ENCODE measurements around the gene LMF2.
A peak's percentile ranks its signal among the peaks of the same experiment; 100 is the strongest.
"Not testable (repeated sequence)": the region's sequence is repeated elsewhere in the genome, so short reads cannot be mapped to it uniquely, and the experiment has no call there.

Gene LMF2, protein sequence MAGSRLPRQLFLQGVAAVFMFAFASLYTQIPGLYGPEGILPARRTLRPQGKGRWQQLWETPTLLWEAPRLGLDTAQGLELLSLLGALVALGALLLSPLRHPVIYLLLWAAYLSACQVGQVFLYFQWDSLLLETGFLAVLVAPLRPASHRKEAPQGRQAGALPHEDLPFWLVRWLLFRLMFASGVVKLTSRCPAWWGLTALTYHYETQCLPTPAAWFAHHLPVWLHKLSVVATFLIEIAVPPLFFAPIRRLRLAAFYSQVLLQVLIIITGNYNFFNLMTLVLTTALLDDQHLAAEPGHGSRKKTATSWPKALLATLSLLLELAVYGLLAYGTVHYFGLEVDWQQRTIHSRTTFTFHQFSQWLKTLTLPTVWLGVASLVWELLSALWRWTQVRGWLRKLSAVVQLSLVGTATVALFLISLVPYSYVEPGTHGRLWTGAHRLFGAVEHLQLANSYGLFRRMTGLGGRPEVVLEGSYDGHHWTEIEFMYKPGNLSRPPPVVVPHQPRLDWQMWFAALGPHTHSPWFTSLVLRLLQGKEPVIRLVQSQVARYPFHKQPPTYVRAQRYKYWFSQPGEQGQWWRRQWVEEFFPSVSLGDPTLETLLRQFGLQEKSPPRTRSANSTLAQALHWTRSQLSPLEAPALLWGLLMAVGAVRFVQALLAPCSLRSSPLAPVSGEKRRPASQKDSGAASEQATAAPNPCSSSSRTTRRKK

DNA sequence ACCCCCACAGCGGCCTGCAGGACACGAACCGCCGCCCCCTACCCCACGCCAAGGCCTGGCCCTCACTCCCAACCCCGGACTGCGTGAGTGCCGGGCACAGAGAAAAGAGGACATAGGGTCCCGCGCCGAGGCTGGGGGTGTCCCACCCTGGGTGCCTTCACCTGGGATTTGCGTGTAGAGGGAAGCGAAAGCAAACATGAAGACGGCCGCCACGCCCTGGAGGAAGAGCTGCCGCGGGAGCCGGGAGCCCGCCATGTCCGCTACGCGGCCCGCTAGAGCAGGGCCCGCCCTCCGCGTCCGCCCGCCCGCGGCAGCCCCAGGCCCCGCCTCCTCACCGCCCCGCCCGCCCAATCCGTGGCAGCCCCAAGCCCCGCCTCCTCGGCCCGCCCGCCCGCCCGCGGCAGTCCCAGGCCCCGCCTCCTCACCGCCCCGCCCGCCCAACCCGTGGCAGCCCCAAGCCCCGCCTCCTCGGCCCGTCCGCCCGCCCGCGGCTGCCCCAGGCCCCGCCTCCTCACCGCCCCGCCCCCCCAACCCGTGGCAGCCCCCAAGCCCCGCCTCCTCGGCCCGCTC lies at the start of gene LMF2:
TSS of gene LMF2 (minus strand) at position 282 of the 570 bp plus-strand sequence. CDS start at position 255, 27 bp downstream.
- peak; percentile 87 to 91 for DNase-seq (ENCODE audit: low read depth in 1 of 2, low spot score in 1 of 2)

DNA sequence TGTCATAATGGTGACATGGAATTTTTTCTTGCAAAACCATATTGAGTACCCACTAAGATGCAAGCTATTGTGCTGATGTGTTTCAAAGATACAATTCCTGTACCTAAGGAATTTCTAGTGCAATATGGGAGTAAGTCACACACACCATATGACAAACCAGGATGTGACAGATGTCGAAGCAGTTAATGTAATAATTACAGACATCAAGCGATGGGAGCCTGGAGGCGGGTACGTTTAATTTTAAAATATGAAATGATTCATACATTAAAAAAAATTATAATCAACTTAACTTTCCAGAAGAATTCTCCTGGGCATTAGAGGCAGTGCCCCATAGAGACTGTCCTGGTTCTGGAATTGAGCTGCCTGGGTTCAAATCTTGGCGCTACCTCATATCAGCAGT lies 49.2 kb upstream of the LMF2 start:
- DNase-seq (ENCODE audit: low read depth in 1 of 2, low spot score in 1 of 2) = no peak

DNA sequence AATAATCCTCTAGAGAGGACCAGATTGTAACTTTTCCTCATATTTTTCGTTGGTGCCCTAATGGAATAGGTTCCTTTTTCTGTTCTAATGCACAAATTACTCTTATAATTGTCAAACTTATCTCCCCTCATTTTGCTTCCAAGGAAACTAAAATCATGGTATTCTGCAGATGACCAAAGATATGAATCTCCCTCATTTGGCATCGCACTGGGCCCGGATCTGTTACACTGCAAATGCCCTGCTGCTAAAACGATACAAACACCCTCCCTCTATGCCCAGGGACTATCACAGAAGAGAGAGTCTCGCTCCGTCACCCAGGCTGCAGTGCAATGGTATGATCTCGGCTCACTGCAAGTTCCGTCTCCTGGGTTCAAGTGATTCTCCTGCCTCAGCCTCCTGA lies 45.8 kb upstream of the LMF2 start:
- no peak for DNase-seq (ENCODE audit: low read depth in 1 of 2, low spot score in 1 of 2)

DNA sequence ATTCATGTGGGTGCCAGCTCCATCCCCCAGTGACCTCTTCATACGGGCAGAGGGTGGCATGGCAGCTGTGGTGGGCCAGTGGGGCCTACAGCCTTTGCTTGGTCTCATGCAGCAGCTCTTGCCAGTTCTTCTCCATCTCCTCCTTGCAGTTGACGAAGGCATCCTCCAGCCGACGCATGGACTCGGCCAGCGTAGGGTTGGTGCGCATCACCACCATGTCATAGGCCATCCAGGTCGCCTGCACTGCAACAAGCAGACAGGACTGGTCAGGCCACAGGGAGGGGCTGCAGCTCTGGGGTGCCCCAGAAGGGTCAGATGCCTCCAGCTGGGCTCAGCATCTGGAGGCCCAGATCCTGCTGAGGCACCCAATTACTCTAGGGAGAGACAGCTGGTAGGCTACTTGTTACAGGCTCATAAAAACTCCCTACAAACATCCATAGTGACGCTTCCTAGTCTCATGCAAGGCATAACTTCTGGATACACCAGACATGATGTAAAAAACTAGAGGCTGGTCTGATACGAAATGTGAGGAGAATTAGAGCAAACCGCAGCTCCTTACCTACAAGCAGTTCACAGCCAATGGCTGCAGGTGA lies 43.8 kb upstream of the LMF2 start:
- no peak for DNase-seq (ENCODE audit: low read depth in 1 of 2, low spot score in 1 of 2)

DNA sequence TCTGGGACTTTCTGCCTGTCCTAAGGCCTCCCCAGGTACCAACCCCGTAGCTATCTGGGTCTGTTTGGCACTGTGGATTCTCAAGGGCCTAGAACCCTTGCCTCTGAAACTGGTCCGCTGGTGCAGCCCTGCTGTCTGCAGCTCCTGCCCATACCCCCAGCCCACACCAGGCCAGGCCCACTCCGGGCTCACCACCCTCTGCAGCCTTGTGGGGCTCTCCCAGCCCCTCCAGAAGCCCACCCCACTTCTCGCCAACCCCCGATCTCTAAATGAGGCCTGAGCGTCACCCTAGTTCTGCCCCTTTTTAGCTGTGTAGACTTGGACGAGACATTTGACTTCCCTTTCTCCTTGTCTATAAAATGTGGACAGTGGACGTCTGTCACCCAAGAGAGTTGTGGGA lies 42.9 kb upstream of the LMF2 start:
- DNase-seq (ENCODE audit: low read depth in 1 of 2, low spot score in 1 of 2) = no peak

DNA sequence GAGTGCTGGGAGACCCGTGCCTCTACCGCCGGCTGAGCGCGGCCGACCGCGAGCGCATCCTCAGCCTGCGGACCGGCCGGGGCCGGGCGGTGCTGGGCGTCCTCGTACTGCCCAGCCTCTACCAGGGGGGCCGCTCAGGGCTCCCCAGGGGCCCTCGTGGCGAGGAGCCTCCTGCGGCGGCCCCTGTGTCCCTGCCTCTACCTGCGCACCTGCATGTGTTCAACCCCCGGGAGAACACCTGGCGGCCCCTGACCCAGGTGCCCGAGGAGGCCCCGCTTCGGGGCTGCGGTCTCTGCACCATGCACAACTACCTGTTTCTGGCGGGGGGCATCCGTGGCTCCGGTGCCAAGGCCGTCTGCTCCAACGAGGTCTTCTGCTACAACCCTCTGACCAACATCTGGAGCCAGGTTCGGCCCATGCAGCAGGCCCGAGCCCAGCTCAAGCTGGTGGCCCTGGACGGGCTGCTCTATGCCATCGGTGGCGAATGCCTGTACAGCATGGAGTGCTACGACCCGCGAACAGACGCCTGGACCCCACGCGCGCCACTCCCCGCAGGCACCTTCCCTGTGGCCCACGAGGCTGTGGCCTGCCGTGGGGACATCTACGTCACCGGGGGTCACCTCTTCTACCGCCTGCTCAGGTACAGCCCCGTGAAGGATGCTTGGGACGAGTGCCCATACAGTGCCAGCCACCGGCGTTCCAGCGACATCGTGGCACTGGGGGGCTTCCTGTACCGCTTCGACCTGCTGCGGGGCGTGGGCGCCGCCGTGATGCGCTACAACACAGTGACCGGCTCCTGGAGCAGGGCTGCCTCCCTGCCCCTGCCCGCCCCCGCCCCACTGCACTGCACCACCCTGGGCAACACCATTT lies 41.7 kb upstream of the LMF2 start:
- no peak for DNase-seq (ENCODE audit: low read depth in 1 of 2, low spot score in 1 of 2)

DNA sequence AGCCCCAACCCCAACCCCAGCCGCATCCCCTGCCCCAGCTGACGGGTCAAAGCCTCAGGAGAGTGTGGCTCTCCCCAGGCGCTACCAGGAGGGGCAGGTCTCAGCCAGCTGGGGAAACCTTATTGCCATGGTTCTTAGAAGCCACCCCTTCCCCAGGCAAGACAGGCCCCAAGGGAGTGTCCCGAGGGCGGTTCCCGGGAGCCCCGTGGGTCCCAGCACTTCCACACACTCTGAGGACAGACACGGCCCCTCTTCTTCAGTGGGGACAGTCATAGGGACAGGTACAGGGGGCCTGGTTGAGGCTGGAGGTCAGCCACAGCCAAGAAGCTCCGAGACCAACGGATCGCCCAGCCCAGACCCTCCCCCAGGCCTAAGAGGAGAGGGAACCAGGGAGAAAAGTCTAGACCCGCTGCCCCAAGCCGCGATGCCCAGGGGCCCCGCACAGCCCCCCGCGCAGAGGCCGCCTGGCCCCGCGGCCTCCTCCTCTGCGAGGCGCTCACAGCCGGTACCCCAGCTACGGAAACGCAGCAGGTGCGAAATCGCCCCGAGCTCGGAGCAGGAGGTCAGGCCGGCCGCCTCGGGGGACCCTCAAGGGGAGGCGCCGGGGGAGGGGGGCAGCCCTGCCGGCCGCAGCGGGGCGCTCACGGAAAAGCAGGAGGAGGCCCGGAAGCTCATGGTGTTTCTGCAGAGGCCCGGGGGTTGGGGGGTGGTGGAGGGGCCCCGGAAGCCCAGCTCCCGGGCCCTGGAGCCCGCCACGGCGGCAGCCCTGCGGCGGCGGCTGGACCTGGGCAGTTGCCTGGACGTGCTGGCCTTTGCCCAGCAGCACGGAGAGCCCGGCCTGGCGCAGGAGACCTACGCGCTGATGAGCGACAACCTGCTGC lies 40.8 kb upstream of the LMF2 start:
- DNase-seq (ENCODE audit: low read depth in 1 of 2, low spot score in 1 of 2) = peak in 1 of 2 donors; percentile 22

DNA sequence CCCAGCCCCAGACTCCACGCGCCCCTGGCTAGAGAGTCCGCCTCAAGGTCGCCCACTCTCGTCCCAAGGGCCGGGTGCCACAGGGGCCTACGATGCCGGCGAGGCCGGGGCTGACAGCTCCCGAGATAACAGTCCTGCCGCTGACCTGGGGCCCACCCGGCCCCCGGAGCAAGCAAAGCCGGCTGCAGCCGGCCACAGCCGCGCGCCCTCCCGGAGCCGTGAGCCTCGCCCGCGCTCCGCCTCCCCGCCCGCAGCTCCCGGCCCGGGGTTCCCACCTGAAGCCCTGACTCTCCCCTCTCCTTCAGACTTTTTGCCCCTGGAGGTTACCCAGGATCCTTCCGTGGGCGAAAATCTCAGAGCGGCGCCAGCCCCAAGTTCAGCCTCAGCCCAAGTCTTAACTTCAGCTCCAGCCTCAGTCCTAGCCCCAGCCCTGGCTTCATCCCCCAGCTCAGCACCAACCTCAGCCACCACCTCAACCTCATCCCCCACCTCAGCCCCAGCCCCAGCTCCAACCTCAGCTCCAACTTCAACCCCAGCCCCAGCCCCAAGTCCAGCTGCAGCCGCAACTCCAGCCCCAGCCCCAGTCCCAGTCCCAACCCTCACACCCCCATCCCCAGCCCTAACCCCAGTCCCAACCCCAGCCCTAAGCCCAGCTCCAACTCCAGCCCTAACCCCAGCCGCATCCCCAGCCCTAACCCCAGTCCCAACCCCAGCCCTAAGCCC lies 39.9 kb upstream of the LMF2 start:
- no peak for DNase-seq (ENCODE audit: low read depth in 1 of 2, low spot score in 1 of 2)

DNA sequence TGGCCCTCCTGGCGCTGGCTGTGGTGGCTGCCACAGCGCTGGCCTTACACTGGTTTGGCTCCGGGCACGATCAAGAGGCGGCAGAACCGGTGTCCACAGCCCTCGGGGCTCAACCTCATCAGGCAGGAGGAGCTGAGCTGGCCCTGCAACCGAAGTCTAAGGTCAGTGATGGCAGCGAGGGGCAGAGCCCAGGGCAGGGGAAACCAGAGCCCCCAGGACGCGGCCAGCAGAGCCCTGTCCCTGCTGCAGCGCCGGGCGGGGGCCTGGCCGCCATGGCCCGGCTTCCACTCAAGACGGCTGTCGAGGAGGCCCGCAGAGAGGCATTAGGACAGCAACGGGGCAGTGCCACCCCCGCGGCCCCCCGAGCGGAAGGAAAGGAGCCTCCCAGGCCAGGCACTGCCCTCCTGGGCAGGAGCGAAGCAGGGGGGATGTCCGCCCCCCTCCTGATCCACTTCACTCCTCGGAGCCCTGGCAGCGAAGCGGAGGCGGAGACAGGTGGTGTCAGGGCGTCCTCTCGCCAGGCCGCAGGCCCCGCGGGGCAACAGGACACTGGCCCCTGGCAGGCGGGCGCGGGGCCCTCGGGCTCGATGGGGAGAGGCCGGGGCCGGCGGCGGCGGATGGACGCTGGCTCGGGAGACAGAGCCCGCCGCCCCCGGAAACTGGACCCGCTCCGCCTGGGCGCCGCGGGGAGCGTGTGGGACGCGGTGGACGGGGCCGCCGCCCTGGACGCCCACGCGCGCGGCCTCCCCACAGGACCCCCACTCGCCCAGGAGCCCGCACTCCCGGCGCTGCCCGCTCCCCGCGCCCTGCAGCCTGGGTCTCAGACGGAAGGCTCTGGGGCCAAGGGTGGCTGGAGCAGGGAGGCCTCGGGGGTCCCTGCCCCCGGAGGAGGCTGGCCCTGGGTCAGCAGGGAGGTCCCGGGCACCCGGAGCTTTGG lies 39.1 kb upstream of the LMF2 start:
- no peak for DNase-seq (ENCODE audit: low read depth in 1 of 2, low spot score in 1 of 2)

DNA sequence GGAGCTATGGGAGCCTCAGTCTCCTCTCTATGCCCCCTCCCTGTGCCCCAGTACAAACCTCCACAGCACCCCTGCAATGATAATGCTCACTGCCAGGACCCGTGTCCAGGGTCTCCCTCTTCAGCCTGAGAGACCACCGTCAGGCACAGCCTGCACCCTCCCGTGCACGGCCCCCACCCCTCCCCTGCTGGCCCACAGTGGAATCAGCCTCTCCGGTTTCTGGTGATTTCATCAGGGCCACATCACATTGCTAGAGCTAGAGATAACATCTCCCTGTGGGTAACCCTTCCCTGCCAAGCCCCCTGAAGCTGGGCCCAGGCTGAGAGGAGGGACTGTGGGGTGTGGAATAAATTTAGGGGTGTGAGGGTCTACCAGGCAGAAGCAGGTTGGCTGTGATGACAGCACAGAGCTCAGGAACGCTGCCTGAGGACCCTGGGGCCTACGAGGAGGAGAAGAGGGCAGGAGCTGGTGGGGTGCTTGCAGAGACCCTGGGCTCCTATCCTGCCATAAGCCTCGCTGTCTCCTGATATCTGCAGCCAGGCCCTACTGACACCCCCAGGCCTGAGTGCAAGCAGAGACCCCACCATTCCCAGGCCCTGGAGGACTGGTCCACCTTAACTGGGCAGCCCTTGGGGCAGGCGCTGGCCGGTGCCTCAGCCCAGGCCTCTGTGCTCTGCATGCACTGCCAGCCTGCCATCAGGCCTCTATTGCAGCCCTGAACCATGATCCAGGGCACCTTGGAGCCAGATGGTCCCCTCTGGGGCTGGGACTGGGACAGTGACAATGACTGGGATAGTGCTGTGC lies 38.2 kb upstream of the LMF2 start, which contains the start of gene KLHDC7B:
TSS of gene KLHDC7B (plus strand) at position 378 of the 804 bp plus-strand sequence. CDS start at position 723, 345 bp downstream.
- DNase-seq (ENCODE audit: low read depth in 1 of 2, low spot score in 1 of 2) = no peak

DNA sequence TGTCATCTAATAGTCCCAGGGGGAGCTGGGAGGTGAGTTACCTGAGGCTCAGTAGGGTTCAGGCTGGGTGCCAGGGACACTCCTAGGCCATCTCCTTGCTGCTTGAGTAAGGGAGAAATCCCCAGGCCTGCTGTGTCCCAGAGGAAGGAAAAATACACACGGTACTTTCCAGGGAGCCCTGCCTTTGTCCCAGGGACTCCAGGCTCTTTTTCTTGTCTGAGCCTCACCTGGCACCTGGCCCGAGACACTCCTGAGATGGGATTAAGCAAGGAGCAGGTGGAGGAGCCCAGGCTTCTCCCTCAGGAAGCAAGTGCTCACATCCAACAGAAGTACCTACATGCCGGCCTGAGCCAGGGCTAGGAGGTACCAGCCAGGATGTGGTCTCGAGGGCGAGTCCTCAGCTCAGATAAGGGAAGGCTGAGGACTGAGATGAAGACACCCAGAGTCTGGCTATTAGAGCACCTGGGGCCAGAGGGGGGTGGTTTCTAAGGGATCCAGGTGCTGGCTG lies 37.3 kb upstream of the LMF2 start:
- DNase-seq (ENCODE audit: low read depth in 1 of 2, low spot score in 1 of 2) = no peak

DNA sequence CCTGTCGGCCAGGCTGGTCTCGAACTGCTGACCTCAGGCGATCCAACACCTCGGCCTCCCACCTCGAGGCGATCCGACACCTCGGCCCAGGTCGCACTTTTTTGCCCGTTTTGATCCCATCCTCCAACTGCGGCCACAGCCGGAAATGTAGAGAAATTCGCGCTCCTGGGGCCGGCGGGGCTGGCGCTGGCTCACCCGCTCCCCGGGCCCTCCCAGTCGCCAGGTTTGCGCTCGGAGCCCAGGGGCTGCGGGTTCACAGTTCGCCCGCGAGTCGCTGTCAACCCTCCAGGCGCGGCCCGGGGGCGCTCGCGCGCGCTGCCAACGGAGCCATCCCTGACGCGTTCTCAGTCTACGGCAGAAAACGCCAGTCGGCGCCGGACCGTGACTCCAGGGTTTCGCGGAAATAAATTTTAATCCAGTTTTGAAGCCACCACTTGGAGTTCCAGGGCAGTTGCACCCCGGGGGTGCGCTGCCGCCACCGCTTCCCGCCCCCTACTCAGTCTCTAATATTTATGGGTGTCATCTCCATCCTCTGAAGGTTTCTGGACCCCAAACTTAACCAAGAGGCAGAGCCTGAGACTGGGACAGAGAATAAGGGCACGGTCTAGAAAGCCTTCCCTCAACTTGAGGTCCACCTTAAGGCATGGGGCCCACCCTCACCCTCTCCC lies 36.7 kb upstream of the LMF2 start:
- peak; percentile 64 to 75 for DNase-seq (ENCODE audit: low read depth in 1 of 2, low spot score in 1 of 2)

DNA sequence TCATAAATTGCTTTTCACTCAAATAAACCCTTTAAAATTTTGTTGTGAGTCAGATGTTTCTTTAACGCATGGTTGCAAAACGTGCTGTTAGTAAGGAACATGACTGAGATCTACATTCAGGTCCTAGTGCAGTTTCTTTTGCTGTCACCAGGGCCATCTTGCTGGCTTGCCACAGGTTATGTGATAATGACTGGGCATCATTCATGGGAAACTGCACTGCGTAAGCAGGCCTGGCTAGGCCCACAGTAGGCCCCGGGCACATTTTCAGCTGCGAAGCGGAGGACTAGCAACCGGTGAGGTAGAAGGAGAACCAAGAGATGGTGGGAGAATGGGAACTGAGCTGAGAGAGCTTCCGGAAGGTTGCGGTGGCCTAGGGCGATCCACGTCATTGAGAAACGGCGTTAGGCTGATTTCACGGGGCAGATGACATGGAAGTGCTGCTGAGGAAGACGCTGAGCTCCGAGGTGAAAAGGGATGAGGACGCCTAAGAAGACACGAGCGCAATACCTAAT lies 35.0 kb upstream of the LMF2 start:
- no peak for DNase-seq (ENCODE audit: low read depth in 1 of 2, low spot score in 1 of 2)

DNA sequence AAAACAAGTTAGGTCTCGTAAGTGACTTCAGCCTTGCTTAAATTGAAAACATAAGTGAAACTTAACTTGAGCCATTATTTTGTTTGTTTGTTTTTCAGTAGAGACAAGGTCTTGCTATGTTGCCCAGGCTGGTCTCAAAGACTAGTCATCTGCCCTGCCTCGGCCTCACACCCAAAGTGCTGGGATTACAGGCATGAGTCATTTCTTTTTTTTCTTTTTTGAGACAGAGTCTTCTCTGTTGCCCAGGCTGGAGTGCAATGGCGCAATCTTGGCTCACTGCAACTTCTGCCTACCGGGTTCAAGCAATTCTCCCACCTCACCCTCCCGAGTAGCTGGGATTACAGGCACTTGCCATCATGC lies 34.1 kb upstream of the LMF2 start:
- not testable (repeated sequence) for DNase-seq (ENCODE audit: low read depth in 1 of 2, low spot score in 1 of 2)

DNA sequence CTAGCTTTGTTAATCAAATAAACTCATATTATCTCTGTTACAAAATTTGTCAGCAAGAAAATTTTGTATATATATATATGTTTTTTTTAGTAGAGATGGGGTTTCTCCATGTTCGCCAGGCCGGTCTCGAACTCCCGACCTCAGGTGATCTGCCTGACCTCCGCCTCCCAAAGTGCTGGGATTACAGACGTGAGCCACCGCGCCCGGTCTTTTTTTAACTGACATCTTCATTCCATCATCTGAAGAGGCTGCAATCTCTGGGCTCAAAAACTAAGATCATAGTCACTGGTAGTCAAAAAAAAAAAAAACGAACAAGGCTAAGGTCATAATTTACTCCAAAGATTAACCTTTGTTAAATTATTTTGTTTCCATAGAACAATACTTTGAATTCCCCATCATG lies 32.9 kb upstream of the LMF2 start:
- no peak for DNase-seq (ENCODE audit: low read depth in 1 of 2, low spot score in 1 of 2)

DNA sequence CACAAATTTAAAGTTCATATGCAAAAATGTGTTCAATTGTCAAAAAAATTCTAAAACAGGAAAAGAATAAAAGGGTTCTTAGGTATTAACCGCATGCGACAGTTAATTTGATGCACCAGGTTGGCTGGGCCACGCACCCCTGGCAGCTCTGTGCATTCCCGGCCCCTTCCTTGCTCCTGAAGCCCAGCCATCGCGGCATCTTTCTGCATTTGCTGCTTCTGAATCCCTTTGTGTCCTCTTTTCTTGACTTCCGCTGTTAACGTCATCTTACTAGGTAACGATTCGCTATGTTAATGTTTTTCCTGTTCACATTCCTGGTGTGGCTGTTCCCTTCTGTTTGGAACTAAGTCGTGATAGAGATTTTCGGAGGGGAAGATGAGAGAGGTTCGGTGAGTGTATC lies 30.3 kb upstream of the LMF2 start:
- DNase-seq (ENCODE audit: low read depth in 1 of 2, low spot score in 1 of 2) = no peak
